HG02852 (cell line): ENCODE measurements around the gene PRPF19.

Source experiments
- ATAC-seq: cut with Tn5 transposase; IDR thresholded peaks from one replicate; pipeline ENCODE4 v1.9.1; 2021; ENCODE audit warnings: mild to moderate bottlenecking, moderate library complexity; ENCODE audit not compliant: unreplicated experiment

PRPF19 gene

GRCh38 chr11:60847281-60847680, 59.1 kb downstream of the PRPF19 start:
- no peak for ATAC-seq

GRCh38 chr11:60845338-60845737, 61.0 kb downstream of the PRPF19 start:
- no peak for ATAC-seq

GRCh38 chr11:60844870-60845221, 61.5 kb downstream of the PRPF19 start:
- no peak for ATAC-seq

- ATAC-seq: no peak
Observed at GRCh38 chr11:60844045-60844869, 62.1 kb downstream of the PRPF19 start.

- ATAC-seq: no peak
Observed at GRCh38 chr11:60842668-60843600, 63.5 kb downstream of the PRPF19 start.

GRCh38 chr11:60841797-60842667, 64.4 kb downstream of the PRPF19 start, which contains the start of gene CCDC86:
CCDC86 (plus strand) TSS chr11:60842113; CDS start chr11:60842125, 12 bp downstream.
- ATAC-seq: peak; percentile 86
